ENCODE measurements around the gene SLC25A51.
"Not testable (repeated sequence)": the region's sequence is repeated elsewhere in the genome, so short reads cannot be mapped to it uniquely, and the experiment has no call there.

The SLC25A51 gene

GRCh38 chr9:37919246-37919955, 15.5 kb upstream of the SLC25A51 start:
- no peak for DNase-seq

GRCh38 chr9:37918665-37919170, 14.8 kb upstream of the SLC25A51 start:
- DNase-seq, result no peak

- no peak for DNase-seq
These were observed 14.1 kb upstream of the SLC25A51 start for GRCh38 chr9:37917801-37918664.

GRCh38 chr9:37917313-37917731, 13.4 kb upstream of the SLC25A51 start:
- DNase-seq, result no peak

GRCh38 chr9:37916471-37917312, 12.8 kb upstream of the SLC25A51 start:
- DNase-seq, result no peak

GRCh38 chr9:37915911-37916470, 12.1 kb upstream of the SLC25A51 start:
- DNase-seq, result no peak

GRCh38 chr9:37914701-37915358, 10.9 kb upstream of the SLC25A51 start:
- DNase-seq, result no peak

GRCh38 chr9:37914154-37914551, 10.2 kb upstream of the SLC25A51 start:
- no peak for DNase-seq

GRCh38 chr9:37913480-37914153, 9.7 kb upstream of the SLC25A51 start:
- peak; percentile 60 to 79 for DNase-seq

- no peak for DNase-seq
These were observed 7.3 kb upstream of the SLC25A51 start for GRCh38 chr9:37911271-37911681.

- no peak for DNase-seq
These were observed 6.3 kb upstream of the SLC25A51 start for GRCh38 chr9:37910271-37910670.

- not testable (repeated sequence) for DNase-seq
These were observed 5.9 kb upstream of the SLC25A51 start for GRCh38 chr9:37909836-37910235.

- DNase-seq, result no peak
These were observed 5.4 kb upstream of the SLC25A51 start for GRCh38 chr9:37909326-37909725.

- DNase-seq, result no peak
These were observed 4.8 kb upstream of the SLC25A51 start for GRCh38 chr9:37908698-37909186.

- DNase-seq, result no peak
These were observed 4.4 kb upstream of the SLC25A51 start for GRCh38 chr9:37908283-37908682.

GRCh38 chr9:37906312-37907239, 2.6 kb upstream of the SLC25A51 start:
- no peak for DNase-seq

- DNase-seq, result no peak
These were observed 1.8 kb upstream of the SLC25A51 start for GRCh38 chr9:37905776-37906175.

- no peak for DNase-seq
These were observed 1.2 kb upstream of the SLC25A51 start for GRCh38 chr9:37905131-37905505.

- DNase-seq, result no peak
These were observed 661 bp upstream of the SLC25A51 start for GRCh38 chr9:37904445-37905130.

Data from NCI-H1930 (cell line).